ENCODE results near the gene PCDH15. TPM values are rescaled to one million over a fixed set of nuclear protein-coding genes. Genes with fewer than 3 reads are reported as not detected.

PCDH15 gene
- total RNA-seq, 4 donors from 2014 or later: 0.14 to 0.48 (median 0.37) TPM; not detected in 1

- Histone ChIP-seq H3K9me3 (no peaks in the 10 kb centered on the region), H3K4me3 (no peak overlapping the region), H3K36me3 (no peaks in the 10 kb centered on the region), H3K4me1 (no peaks in the 10 kb centered on the region), H3K27ac (no peak overlapping the region), H3K27me3 (no peaks in the 10 kb centered on the region)
- WGBS, 2 donors (ENCODE audit: low coverage in 1 of 2): 42 to 60% methylated on average over 2 of the region's 2 CpGs
- TF ChIP-seq POLR2A (IDR thresholded peaks at IDR 0.05) (no peak), EP300 (IDR thresholded peaks at IDR 0.05; ENCODE audit: low read depth) (no peak), CTCF (IDR thresholded peaks at IDR 0.05) (no peak), POLR2AphosphoS5 (IDR thresholded peaks at IDR 0.05) (no peak)
- no peak for DNase-seq
- in situ Hi-C loops (cut with MboI; ENCODE audit: low pct_ligation_motif_present in 1 of 4, low pct_unique_long_range_greater_than_20kb in 1 of 4, low sequenced_read_pairs in 3 of 4): no loop called here
- intact Hi-C loops (cut with DNase I; ENCODE audit: low total_unique reads): no loop called here
Measured at GRCh38 chr10:54833029-54833428, 32.0 kb upstream of the PCDH15 start.

DNA sequence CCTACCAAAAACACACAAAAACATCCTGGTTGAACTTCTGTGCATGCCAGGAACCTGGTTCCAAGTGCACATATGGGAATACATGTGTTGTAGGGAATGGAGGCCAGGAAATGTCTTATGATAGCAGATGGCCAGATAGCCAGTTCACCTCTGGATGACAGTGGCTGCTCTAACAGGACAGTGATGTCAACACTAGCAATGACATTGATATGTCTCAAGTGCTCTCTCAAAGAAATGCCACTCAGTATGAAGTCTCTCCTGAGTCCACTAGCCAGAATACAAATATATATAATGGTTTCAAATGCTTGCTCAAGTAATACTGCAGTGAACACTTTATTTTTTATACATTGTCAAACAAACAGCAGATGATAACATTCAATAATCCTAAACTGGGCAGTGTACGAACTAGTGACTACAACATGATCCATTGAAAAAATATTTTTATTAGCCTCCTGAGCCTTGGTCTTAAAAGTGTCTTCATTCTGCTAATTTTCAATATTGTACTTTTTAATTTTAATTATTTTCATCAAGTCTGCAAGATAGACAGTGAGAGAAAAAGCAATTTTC is 26.0 kb upstream of the PCDH15 start:
- Histone ChIP-seq H3K36me3 (no peaks in the 10 kb centered on the region), H3K9me3 (peaks cover 0 to 3% of the 10 kb centered on the region in 2 donors), H3K4me1 (no peaks in the 10 kb centered on the region), H3K27me3 (no peaks in the 10 kb centered on the region), H3K4me3 (no peak overlapping the region), H3K27ac (no peak overlapping the region)
- intact Hi-C loops (cut with DNase I; ENCODE audit: low total_unique reads) (no loop called here), in situ Hi-C loops (cut with MboI; ENCODE audit: low pct_ligation_motif_present in 1 of 4, low pct_unique_long_range_greater_than_20kb in 1 of 4, low sequenced_read_pairs in 3 of 4) (no loop called here)
- TF ChIP-seq POLR2A (IDR thresholded peaks at IDR 0.05) (no peak), CTCF (IDR thresholded peaks at IDR 0.05) (no peak), POLR2AphosphoS5 (IDR thresholded peaks at IDR 0.05) (no peak)
- 53 to 54% methylated on average over 1 of the region's 1 CpG for WGBS, 2 donors (ENCODE audit: low coverage in 1 of 2)
- DNase-seq: no peak

DNA sequence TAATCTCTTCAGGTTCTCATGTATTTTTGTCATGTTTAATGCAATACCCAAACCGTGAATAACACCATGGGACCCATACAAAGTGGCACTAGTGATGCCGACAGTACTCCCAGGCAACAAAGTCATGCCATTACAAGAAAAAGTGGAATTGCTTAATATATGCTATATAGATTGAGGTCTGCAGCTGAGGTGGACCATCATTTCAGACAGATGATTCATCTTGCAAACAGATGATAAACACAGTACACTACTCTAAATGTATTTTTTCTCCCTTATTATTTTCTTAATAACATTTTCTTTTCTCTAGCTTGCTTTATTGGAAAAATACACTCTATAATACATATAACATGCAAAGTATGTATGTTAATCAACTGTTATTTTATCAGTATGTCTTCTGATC is 14.6 kb upstream of the PCDH15 start:
- no peak overlapping the region for H3K27ac ChIP-seq
- no peak for TF ChIP-seq POLR2AphosphoS5 (IDR thresholded peaks at IDR 0.05)
- no peak for TF ChIP-seq EP300 (IDR thresholded peaks at IDR 0.05; ENCODE audit: low read depth)
- TF ChIP-seq CTCF (IDR thresholded peaks at IDR 0.05): no peak
- no peak for DNase-seq
- 75% methylated on average over 2 of the region's 2 CpGs; no CpG with 5 or more reads in 1 of the 2 donors for WGBS, 2 donors (ENCODE audit: low coverage in 1 of 2)
- no peaks in the 10 kb centered on the region for H3K4me1 ChIP-seq
- H3K4me3 ChIP-seq: no peak overlapping the region
- in situ Hi-C loops (cut with MboI; ENCODE audit: low pct_ligation_motif_present in 1 of 4, low pct_unique_long_range_greater_than_20kb in 1 of 4, low sequenced_read_pairs in 3 of 4): no loop called here
- H3K9me3 ChIP-seq: no peaks in the 10 kb centered on the region
- intact Hi-C loops (cut with DNase I; ENCODE audit: low total_unique reads): no loop called here
- H3K27me3 ChIP-seq: no peaks in the 10 kb centered on the region
- no peaks in the 10 kb centered on the region for H3K36me3 ChIP-seq

- 96 to 100% methylated on average over 1 of the region's 1 CpG for WGBS, 2 donors (ENCODE audit: low coverage in 1 of 2)
- no peak for DNase-seq
- no peaks in the 10 kb centered on the region for H3K9me3 ChIP-seq
- H3K4me3 ChIP-seq: no peak overlapping the region
- no peak overlapping the region for H3K27ac ChIP-seq
- in situ Hi-C loops (cut with MboI; ENCODE audit: low pct_ligation_motif_present in 1 of 4, low pct_unique_long_range_greater_than_20kb in 1 of 4, low sequenced_read_pairs in 3 of 4) (no loop called here), intact Hi-C loops (cut with DNase I; ENCODE audit: low total_unique reads) (no loop called here)
- no peaks in the 10 kb centered on the region for H3K27me3 ChIP-seq
- H3K36me3 ChIP-seq: no peaks in the 10 kb centered on the region
- no peaks in the 10 kb centered on the region for H3K4me1 ChIP-seq
- TF ChIP-seq CTCF (IDR thresholded peaks at IDR 0.05): no peak
- no peak for TF ChIP-seq EP300 (IDR thresholded peaks at IDR 0.05; ENCODE audit: low read depth)
- no peak for TF ChIP-seq POLR2AphosphoS5 (IDR thresholded peaks at IDR 0.05)
- TF ChIP-seq POLR2A (IDR thresholded peaks at IDR 0.05): no peak
Measured at GRCh38 chr10:54808186-54808935, 7.3 kb upstream of the PCDH15 start.
